HCT116 (cell line): Measurements from ENCODE around the gene VGLL2. TPM values are rescaled to one million over a fixed set of nuclear protein-coding genes. Genes with fewer than 3 reads are reported as not detected.

Experiments used
- ATAC-seq: fragments of 200-7000 bp; cut with Tn5 transposase; 2 replicates; pipeline ENCODE4 v1.9.1; 2020; ENCODE audit warnings: mild to moderate bottlenecking, moderate library complexity
- BruUV-seq: library from RNA; stranded (reverse); fragments of 400-500 nt; replicated peaks from 2 replicates; lab custom pipeline; 2021; lab: Mats Ljungman, UMichigan
- CTCF ChIA-PET: fragments of 300-600 bp; sonication (Branson Sonifier 250); formaldehyde crosslinking; loops from one replicate; lab custom pipeline; 2021; ENCODE audit warnings: antibody characterized with exemption; lab: Charles Lee
- POLR2A ChIA-PET: fragments of 300-600, 350-600 bp; sonication (Branson Sonifier 250); formaldehyde crosslinking; loops from one replicate; lab custom pipeline; 2021; ENCODE audit warnings: antibody characterized with exemption; lab: Charles Lee
- RAD21 ChIA-PET, 2 experiments: fragments of 300-600 bp; sonication (Branson Sonifier 250); formaldehyde crosslinking; loops; one replicate each; lab custom pipeline; 2023; ENCODE audit warnings: low total read pairs in 2 of 2; ENCODE audit not compliant: uncharacterized antibody in 2 of 2, unreplicated experiment in 2 of 2, low non-redundant PET in 1 of 2; lab: Charles Lee
- DNase-seq: peaks from one replicate; pipeline ENCODE4 v3.0.0-alpha.2; 2010; ENCODE audit warnings: low read depth, low spot score
- H2AFZ ChIP-seq: fragments of 200-600 bp; shearing (Covaris generic), sonication (generic); 2 replicates; pipeline ENCODE4 v1.6.1; 2017; ENCODE audit warnings: low read depth, mixed run types, mixed read lengths, antibody characterized with exemption, low read length; ENCODE audit not compliant: poor library complexity, severe bottlenecking
- H3K27ac ChIP-seq: 2 replicates; pipeline ENCODE4 v1.5.1; 2012; ENCODE audit warnings: low read depth, low read length
- H3K27me3 ChIP-seq: fragments of 200-600 bp; sonication (generic); 2 replicates; pipeline ENCODE4 v1.6.1; 2016; ENCODE audit warnings: mixed run types, low read length, mixed read lengths; ENCODE audit not compliant: insufficient read depth
- H3K36me3 ChIP-seq, 2 experiments: fragments of 200-500 bp in 1 of 2; fragments of 200-600 bp in 1 of 2; sonication (Bioruptor generic) in 1 of 2; sonication (generic) in 1 of 2; 2 replicates each; pipeline versions ENCODE4 v1.5.1 to v1.6.1; 2014 to 2016; ENCODE audit warnings: low read length in 2 of 2, inconsistent platforms in 1 of 2, mixed read lengths in 1 of 2, mixed run types in 1 of 2; ENCODE audit not compliant: insufficient read depth in 2 of 2, control insufficient read depth in 1 of 2
- H3K4me1 ChIP-seq, 2 experiments: fragments of 200-600 bp in 1 of 2; sonication (generic) in 1 of 2; 2 replicates each; pipeline versions ENCODE4 v1.5.1 to v1.6.1; 2012 to 2017; ENCODE audit warnings: low read length in 2 of 2, inconsistent platforms in 1 of 2, mild to moderate bottlenecking in 1 of 2, mixed read lengths in 1 of 2, mixed run types in 1 of 2, moderate library complexity in 1 of 2; ENCODE audit not compliant: insufficient read depth in 2 of 2, control insufficient read depth in 1 of 2
- H3K4me2 ChIP-seq: fragments of 200-600 bp; sonication (generic); 2 replicates; pipeline ENCODE4 v1.6.1; 2017; ENCODE audit warnings: mixed run types, low read length, mixed read lengths
- H3K4me3 ChIP-seq, 2 experiments: fragments of 200-600 bp in 1 of 2; sonication (generic) in 1 of 2; replicated peaks in 1 of 2; 2 replicates each; pipeline ENCODE4 v1.5.1; 2011 to 2016; ENCODE audit warnings: low read length in 2 of 2, control low read depth in 1 of 2, low read depth in 1 of 2, mild to moderate bottlenecking in 1 of 2, mixed read lengths in 1 of 2, mixed run types in 1 of 2
- H3K79me2 ChIP-seq: fragments of 200-600 bp; sonication (generic); 2 replicates; pipeline ENCODE4 v1.6.1; 2017; ENCODE audit warnings: mild to moderate bottlenecking, mixed run types, low read length, moderate library complexity, mixed read lengths; ENCODE audit not compliant: insufficient read depth
- H3K9ac ChIP-seq: fragments of 200-600 bp; sonication (generic); 2 replicates; pipeline ENCODE4 v1.6.1; 2016; ENCODE audit warnings: low read length, mixed read lengths
- H3K9me2 ChIP-seq: fragments of 200-600 bp; sonication (generic), shearing (Covaris generic); 2 replicates; pipeline ENCODE4 v1.6.1; 2017; ENCODE audit warnings: mixed run types, mild to moderate bottlenecking, moderate library complexity; ENCODE audit not compliant: insufficient read depth
- H3K9me3 ChIP-seq, 2 experiments: fragments of 200-500 bp in 1 of 2; fragments of 200-600 bp in 1 of 2; sonication (Bioruptor generic) in 1 of 2; sonication (generic) in 1 of 2; 2 replicates each; pipeline ENCODE4 v1.6.1; 2014 to 2017; ENCODE audit warnings: low read length in 2 of 2, mixed read lengths in 2 of 2, inconsistent platforms in 1 of 2, low read depth in 1 of 2, mild to moderate bottlenecking in 1 of 2, mixed run types in 1 of 2, moderate library complexity in 1 of 2; ENCODE audit not compliant: control insufficient read depth in 1 of 2, insufficient read depth in 1 of 2
- H4K20me1 ChIP-seq: fragments of 200-600 bp; sonication (generic), shearing (Covaris generic); 2 replicates; pipeline ENCODE4 v1.6.1; 2017; ENCODE audit warnings: mixed run types, mild to moderate bottlenecking, moderate library complexity; ENCODE audit not compliant: insufficient read depth
- CEBPB ChIP-seq: IDR thresholded peaks from 2 replicates; pipeline ENCODE4 v1.6.1; 2012; ENCODE audit warnings: low read depth
- ELF1 ChIP-seq: IDR thresholded peaks from 2 replicates; pipeline ENCODE4 v1.6.1; 2012; ENCODE audit warnings: low read depth, borderline replicate concordance
- EZH2phosphoT487 ChIP-seq: fragments of 200-600 bp; IDR thresholded peaks from 2 replicates; pipeline ENCODE4 v1.6.1; 2018; ENCODE audit warnings: antibody characterized with exemption, borderline replicate concordance
- FOSL1 ChIP-seq: IDR thresholded peaks from 2 replicates; pipeline ENCODE4 v1.6.1; 2012; ENCODE audit warnings: low read depth
- POLR2A ChIP-seq: IDR thresholded peaks from 2 replicates; pipeline ENCODE4 v1.7.0; 2011; ENCODE audit warnings: borderline replicate concordance; ENCODE audit not compliant: insufficient read depth, insufficient read length; ENCODE audit errors: extremely low read depth
- SIN3A ChIP-seq: IDR thresholded peaks from 2 replicates; pipeline ENCODE4 v1.6.1; 2012; ENCODE audit warnings: low read depth
- SP1 ChIP-seq: IDR thresholded peaks from 2 replicates; pipeline ENCODE4 v1.6.1; 2012; ENCODE audit warnings: low read depth
- SRF ChIP-seq: IDR thresholded peaks from 2 replicates; pipeline ENCODE4 v1.6.1; 2012; ENCODE audit warnings: low read depth
- ZFX ChIP-seq: fragments of 450-650 bp; IDR thresholded peaks from 2 replicates; pipeline ENCODE4 v1.6.1; 2017
- ZNF274 ChIP-seq: fragments of 200-500 bp; sonication (Bioruptor generic); IDR thresholded peaks from 2 replicates; pipeline ENCODE4 v1.6.1; 2014; ENCODE audit warnings: mild to moderate bottlenecking, low read depth, low read length, inconsistent platforms
- intact Hi-C: fragments of 100-400 bp; cut with micrococcal nuclease; formaldehyde crosslinking; loops from 2 replicates; pipeline ENCODE4 v1.10.0; 2022
- total RNA-seq: library from RNA; stranded (reverse); gene quantifications from one replicate; pipeline ENCODE4 v1.2.1, GENCODE V29; 2021; ENCODE audit not compliant: unreplicated experiment
- TF ChIP-seq, protein P1 (sequence below): IDR thresholded peaks from 2 replicates; pipeline ENCODE4 v1.6.1; 2012; ENCODE audit warnings: low read depth

The VGLL2 gene
- total RNA-seq, 1 experiment from 2014 or later, result not detected

GRCh38 chr6:117266257-117267053 lies 1.1 kb downstream of the VGLL2 start:
- no peaks in the 10 kb centered on the region for H3K9me2 ChIP-seq
- no peak overlapping the region for H3K27ac ChIP-seq
- no peaks in the 10 kb centered on the region for H4K20me1 ChIP-seq
- RAD21 ChIA-PET, result no interaction called here
- intact Hi-C loops, result no loop called here
- H3K4me3 ChIP-seq, result no peak overlapping the region
- CTCF ChIA-PET, result no interaction called here
- TF ChIP-seq EZH2phosphoT487 (no peak), ZNF274 (no peak), FOSL1 (no peak), SRF (no peak)
- no peak overlapping the region for H3K4me2 ChIP-seq
- peaks cover 3% of the 10 kb centered on the region; the same call in 1 of the 2 replicates for H3K27me3 ChIP-seq
- DNase-seq, result no peak
- H3K4me1 ChIP-seq, result no peaks in the 10 kb centered on the region
- POLR2A ChIA-PET, result no interaction called here
- no peak overlapping the region for H3K9ac ChIP-seq
- no TSS peak for BruUV-seq
- no peaks in the 10 kb centered on the region for H3K36me3 ChIP-seq
- H3K79me2 ChIP-seq, result no peaks in the 10 kb centered on the region
- H2AFZ ChIP-seq, result no peak overlapping the region
- ATAC-seq, result no peak
- H3K9me3 ChIP-seq, result no peaks in the 10 kb centered on the region

DNA sequence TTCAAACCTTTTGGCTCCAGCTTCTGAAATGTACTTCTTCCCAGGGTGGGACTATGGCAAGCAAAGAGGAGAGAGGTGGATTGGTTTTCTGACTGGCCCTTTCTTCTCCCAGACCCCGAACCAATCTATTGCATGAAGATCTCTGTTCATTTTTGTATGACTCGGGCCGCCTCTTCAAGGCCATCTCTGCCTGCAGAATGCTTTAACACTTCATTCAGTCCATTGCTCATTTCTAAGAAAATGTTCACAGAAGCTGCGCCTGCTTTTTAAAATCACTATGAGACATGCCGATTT lies 1.6 kb downstream of the VGLL2 start:
- no TSS peak for BruUV-seq
- H3K4me2 ChIP-seq, result no peak overlapping the region
- POLR2A ChIA-PET, result no interaction called here
- no peaks in the 10 kb centered on the region for H4K20me1 ChIP-seq
- H3K4me1 ChIP-seq, result no peaks in the 10 kb centered on the region
- CTCF ChIA-PET, result no interaction called here
- H2AFZ ChIP-seq, result no peak overlapping the region
- no peak overlapping the region for H3K27ac ChIP-seq
- H3K9me2 ChIP-seq, result no peaks in the 10 kb centered on the region
- intact Hi-C loops, result no loop called here
- H3K9me3 ChIP-seq, result no peaks in the 10 kb centered on the region
- RAD21 ChIA-PET, result no interaction called here
- no peaks in the 10 kb centered on the region for H3K36me3 ChIP-seq
- H3K27me3 ChIP-seq, result peaks cover 3% of the 10 kb centered on the region; the same call in 1 of the 2 replicates
- DNase-seq (no peak), ATAC-seq (no peak)
- H3K9ac ChIP-seq, result no peak overlapping the region
- H3K4me3 ChIP-seq, result no peak overlapping the region
- H3K79me2 ChIP-seq, result no peaks in the 10 kb centered on the region
- TF ChIP-seq CEBPB (no peak), SRF (no peak), ELF1 (no peak), POLR2A (no peak), SP1 (no peak), ZFX (no peak), SIN3A (no peak)
- TF ChIP-seq, protein P1, sequence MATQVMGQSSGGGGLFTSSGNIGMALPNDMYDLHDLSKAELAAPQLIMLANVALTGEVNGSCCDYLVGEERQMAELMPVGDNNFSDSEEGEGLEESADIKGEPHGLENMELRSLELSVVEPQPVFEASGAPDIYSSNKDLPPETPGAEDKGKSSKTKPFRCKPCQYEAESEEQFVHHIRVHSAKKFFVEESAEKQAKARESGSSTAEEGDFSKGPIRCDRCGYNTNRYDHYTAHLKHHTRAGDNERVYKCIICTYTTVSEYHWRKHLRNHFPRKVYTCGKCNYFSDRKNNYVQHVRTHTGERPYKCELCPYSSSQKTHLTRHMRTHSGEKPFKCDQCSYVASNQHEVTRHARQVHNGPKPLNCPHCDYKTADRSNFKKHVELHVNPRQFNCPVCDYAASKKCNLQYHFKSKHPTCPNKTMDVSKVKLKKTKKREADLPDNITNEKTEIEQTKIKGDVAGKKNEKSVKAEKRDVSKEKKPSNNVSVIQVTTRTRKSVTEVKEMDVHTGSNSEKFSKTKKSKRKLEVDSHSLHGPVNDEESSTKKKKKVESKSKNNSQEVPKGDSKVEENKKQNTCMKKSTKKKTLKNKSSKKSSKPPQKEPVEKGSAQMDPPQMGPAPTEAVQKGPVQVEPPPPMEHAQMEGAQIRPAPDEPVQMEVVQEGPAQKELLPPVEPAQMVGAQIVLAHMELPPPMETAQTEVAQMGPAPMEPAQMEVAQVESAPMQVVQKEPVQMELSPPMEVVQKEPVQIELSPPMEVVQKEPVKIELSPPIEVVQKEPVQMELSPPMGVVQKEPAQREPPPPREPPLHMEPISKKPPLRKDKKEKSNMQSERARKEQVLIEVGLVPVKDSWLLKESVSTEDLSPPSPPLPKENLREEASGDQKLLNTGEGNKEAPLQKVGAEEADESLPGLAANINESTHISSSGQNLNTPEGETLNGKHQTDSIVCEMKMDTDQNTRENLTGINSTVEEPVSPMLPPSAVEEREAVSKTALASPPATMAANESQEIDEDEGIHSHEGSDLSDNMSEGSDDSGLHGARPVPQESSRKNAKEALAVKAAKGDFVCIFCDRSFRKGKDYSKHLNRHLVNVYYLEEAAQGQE, result no peak
